ENCODE results near the gene CFHR4. TPM values are rescaled to one million over a fixed set of nuclear protein-coding genes. Genes with fewer than 3 reads are reported as not detected.
"Not testable (repeated sequence)": the region's sequence is repeated elsewhere in the genome, so short reads cannot be mapped to it uniquely, and the experiment has no call there.

The CFHR4 gene
- total RNA-seq, 1 experiment from 2014 or later = not detected

DNA sequence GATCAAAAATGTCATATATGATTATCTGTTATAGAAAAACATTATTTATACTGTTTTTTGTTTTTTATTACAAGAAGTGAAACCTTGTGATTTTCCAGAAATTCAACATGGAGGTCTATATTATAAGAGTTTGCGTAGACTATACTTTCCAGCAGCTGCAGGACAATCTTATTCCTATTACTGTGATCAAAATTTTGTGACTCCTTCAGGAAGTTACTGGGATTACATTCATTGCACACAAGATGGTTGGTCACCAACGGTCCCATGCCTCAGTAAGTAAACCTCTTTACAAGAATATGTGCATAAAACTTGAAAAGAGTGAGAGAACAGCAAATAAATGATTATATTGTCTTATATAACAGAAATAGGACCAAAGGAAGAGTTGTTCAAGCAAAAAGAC is 14.5 kb downstream of the CFHR4 start:
- H3K9me3 ChIP-seq (ENCODE audit: low read length) = no peaks in the 10 kb centered on the region
- H3K36me3 ChIP-seq (ENCODE audit: insufficient read depth, low read length) = no peaks in the 10 kb centered on the region
- no peak overlapping the region for H2AFZ ChIP-seq (ENCODE audit: low read length)
- no peak overlapping the region for H3K4me3 ChIP-seq (ENCODE audit: low read length)
- no peak overlapping the region for H3K9ac ChIP-seq (ENCODE audit: low read length)
- H3K27me3 ChIP-seq (ENCODE audit: low read length) = no peaks in the 10 kb centered on the region
- no peaks in the 10 kb centered on the region for H3K4me1 ChIP-seq (ENCODE audit: low read length)
- no peaks in the 10 kb centered on the region for H4K20me1 ChIP-seq (ENCODE audit: insufficient read depth, low read depth, low read length)
- no peak overlapping the region for H3K4me2 ChIP-seq (ENCODE audit: low read depth, low read length, poor library complexity, severe bottlenecking)
- no peak for DNase-seq
- H3K27ac ChIP-seq (ENCODE audit: low read length) = no peak overlapping the region
- no peaks in the 10 kb centered on the region for H3K79me2 ChIP-seq (ENCODE audit: low read length)
- H3K9me2 ChIP-seq (replicated peaks; ENCODE audit: insufficient read depth, low read length) = no peaks in the 10 kb centered on the region

DNA sequence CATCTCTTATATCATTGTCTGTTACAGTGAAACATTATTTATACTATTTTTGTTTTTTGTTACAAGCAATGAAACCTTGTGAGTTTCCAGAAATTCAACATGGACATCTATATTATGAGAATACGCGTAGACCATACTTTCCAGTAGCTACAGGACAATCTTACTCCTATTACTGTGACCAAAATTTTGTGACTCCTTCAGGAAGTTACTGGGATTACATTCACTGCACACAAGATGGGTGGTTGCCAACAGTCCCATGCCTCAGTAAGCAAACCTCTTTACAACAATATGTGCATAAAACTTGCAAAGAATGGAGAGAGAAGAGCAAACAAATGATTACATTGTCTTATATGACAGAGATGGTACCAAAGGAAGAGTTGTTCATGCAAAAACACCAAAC is 22.4 kb downstream of the CFHR4 start:
- DNase-seq = no peak
- Histone ChIP-seq H3K27ac (ENCODE audit: low read length) (no peak overlapping the region), H3K9me3 (ENCODE audit: low read length) (no peaks in the 10 kb centered on the region)

DNA sequence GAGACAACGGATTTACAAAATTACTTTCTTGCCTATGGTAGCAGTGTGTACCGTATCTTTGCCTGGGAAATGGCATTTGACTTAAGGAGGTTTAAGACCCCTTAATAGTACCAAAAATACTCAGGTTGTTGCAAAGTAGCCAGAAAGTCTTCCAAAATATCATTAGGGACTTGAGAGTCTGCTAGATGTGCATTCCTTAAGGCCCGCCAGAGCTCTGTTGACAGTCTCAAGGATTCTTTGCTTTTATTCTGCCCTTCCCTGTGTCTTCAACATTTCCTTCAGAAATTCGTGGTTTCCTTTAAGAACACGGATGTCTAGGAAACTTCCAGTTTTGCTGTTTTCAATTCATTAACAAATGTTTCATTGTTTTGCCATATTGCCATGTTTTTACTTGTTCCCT is 24.4 kb downstream of the CFHR4 start:
- H3K9ac ChIP-seq (ENCODE audit: low read length); H4K20me1 ChIP-seq (ENCODE audit: insufficient read depth, low read depth, low read length); H3K36me3 ChIP-seq (ENCODE audit: insufficient read depth, low read length); H3K4me1 ChIP-seq (ENCODE audit: low read length); DNase-seq; H3K9me2 ChIP-seq (replicated peaks; ENCODE audit: insufficient read depth, low read length); H2AFZ ChIP-seq (ENCODE audit: low read length); H3K9me3 ChIP-seq (ENCODE audit: low read length); H3K4me3 ChIP-seq (ENCODE audit: low read length); H3K79me2 ChIP-seq (ENCODE audit: low read length); H3K4me2 ChIP-seq (ENCODE audit: low read depth, low read length, poor library complexity, severe bottlenecking); H3K27me3 ChIP-seq (ENCODE audit: low read length); H3K27ac ChIP-seq (ENCODE audit: low read length): not testable (repeated sequence)

More for the DNA sequence above, 22.4 kb downstream of the CFHR4 start:
- H2AFZ ChIP-seq (ENCODE audit: low read length) = no peak overlapping the region
- no peaks in the 10 kb centered on the region for H4K20me1 ChIP-seq (ENCODE audit: insufficient read depth, low read depth, low read length)
- H3K9ac ChIP-seq (ENCODE audit: low read length) = no peak overlapping the region
- no peaks in the 10 kb centered on the region for H3K4me1 ChIP-seq (ENCODE audit: low read length)
- H3K4me3 ChIP-seq (ENCODE audit: low read length) = no peak overlapping the region
- no peaks in the 10 kb centered on the region for H3K79me2 ChIP-seq (ENCODE audit: low read length)
- H3K4me2 ChIP-seq (ENCODE audit: low read depth, low read length, poor library complexity, severe bottlenecking) = no peak overlapping the region
- H3K27me3 ChIP-seq (ENCODE audit: low read length) = no peaks in the 10 kb centered on the region
- no peaks in the 10 kb centered on the region for H3K9me2 ChIP-seq (replicated peaks; ENCODE audit: insufficient read depth, low read length)
- H3K36me3 ChIP-seq (ENCODE audit: insufficient read depth, low read length) = no peaks in the 10 kb centered on the region

DNA sequence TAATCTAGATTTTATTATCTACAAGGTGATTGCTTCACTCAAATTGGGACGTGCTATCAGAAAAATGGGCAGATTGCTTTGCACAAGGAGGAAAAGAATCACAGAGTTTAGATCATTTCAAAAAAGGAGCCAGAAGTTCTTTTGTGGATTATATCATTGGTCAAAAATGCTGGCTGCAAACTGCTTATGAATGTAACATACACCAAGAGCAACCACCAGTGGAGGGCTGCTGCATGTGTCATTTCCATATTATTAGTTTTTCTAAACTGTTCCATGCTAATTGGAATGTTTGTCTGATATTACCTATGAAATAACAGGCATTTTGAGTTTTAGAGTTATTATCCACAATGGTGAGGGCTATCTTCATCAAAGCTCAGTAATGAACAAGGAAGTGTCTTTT is 39.0 kb downstream of the CFHR4 start:
- not testable (repeated sequence) for H3K9me2 ChIP-seq (replicated peaks; ENCODE audit: insufficient read depth, low read length); H3K4me3 ChIP-seq (ENCODE audit: low read length)

DNA sequence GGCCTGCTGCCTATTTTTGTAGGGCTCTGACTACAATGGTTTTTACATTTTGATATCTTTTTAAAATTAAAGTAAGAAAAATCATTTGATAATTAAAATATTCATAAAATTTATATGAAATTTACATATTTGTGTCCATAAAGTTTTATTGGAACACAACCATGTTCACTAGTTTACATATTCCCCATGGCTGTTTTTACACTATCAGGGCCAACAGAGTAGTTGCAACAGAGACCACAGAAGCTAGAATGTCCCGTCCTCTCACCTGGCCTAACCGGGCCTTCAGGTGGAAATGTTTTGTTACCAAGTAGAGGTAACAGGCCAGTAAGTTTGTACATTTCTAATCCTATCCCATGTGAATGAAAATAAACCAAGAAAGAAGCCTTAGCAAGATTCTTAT is 45.0 kb downstream of the CFHR4 start:
- DNase-seq; H3K27ac ChIP-seq (ENCODE audit: low read length); H3K79me2 ChIP-seq (ENCODE audit: low read length); H3K4me3 ChIP-seq (ENCODE audit: low read length); H3K9ac ChIP-seq (ENCODE audit: low read length); H3K4me1 ChIP-seq (ENCODE audit: low read length); H3K9me2 ChIP-seq (replicated peaks; ENCODE audit: insufficient read depth, low read length); H3K9me3 ChIP-seq (ENCODE audit: low read length); H3K4me2 ChIP-seq (ENCODE audit: low read depth, low read length, poor library complexity, severe bottlenecking); H3K36me3 ChIP-seq (ENCODE audit: insufficient read depth, low read length); H2AFZ ChIP-seq (ENCODE audit: low read length); H3K27me3 ChIP-seq (ENCODE audit: low read length); H4K20me1 ChIP-seq (ENCODE audit: insufficient read depth, low read depth, low read length): not testable (repeated sequence)

More for the DNA sequence above, 39.0 kb downstream of the CFHR4 start:
- H2AFZ ChIP-seq (ENCODE audit: low read length); H3K27me3 ChIP-seq (ENCODE audit: low read length); H3K27ac ChIP-seq (ENCODE audit: low read length); DNase-seq; H3K36me3 ChIP-seq (ENCODE audit: insufficient read depth, low read length); H4K20me1 ChIP-seq (ENCODE audit: insufficient read depth, low read depth, low read length); H3K9ac ChIP-seq (ENCODE audit: low read length); H3K9me3 ChIP-seq (ENCODE audit: low read length); H3K4me1 ChIP-seq (ENCODE audit: low read length); H3K79me2 ChIP-seq (ENCODE audit: low read length); H3K4me2 ChIP-seq (ENCODE audit: low read depth, low read length, poor library complexity, severe bottlenecking): not testable (repeated sequence)

DNA sequence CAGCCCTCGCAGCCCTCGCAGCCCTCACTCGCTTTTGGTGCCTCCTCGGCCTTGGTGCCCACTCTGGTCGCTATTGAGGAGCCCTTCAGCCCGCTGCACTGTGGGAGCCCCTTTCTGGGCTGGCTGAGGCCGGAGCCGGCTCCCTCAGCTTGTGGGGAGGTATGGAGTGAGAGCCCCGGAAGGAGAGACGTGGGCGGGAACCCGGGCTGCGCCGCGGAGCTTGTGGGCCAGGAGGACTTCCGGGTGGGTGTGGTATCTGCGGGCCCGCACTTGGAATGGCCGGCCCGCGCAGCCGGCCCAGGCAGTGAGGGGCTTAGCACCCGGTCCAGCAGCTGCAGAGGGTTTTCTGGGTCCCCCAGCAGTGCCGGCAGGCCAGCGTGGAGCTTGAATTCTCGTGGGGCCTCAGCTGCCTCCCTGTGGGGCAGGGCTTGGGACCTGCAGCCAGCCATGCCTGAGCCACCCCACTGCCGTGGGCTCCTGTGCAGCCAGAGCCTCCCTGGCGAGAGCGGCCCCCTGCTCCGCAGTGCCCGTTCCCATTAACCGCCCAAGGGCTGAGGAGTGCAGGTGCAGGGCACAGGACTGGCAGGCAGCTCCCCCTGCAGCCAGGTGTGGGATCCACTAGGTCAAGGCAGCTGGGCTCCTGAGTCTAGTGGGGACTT is 45.8 kb downstream of the CFHR4 start:
- Histone ChIP-seq H3K4me1 (ENCODE audit: low read length) (no peaks in the 10 kb centered on the region), H3K9me2 (replicated peaks; ENCODE audit: insufficient read depth, low read length) (no peaks in the 10 kb centered on the region), H3K79me2 (ENCODE audit: low read length) (no peaks in the 10 kb centered on the region), H3K9me3 (ENCODE audit: low read length) (no peaks in the 10 kb centered on the region), H3K27ac (ENCODE audit: low read length) (no peak overlapping the region), H3K4me3 (ENCODE audit: low read length) (no peak overlapping the region), H4K20me1 (ENCODE audit: insufficient read depth, low read depth, low read length) (no peaks in the 10 kb centered on the region), H2AFZ (ENCODE audit: low read length) (no peak overlapping the region), H3K27me3 (ENCODE audit: low read length) (no peaks in the 10 kb centered on the region), H3K9ac (ENCODE audit: low read length) (no peak overlapping the region), H3K36me3 (ENCODE audit: insufficient read depth, low read length) (no peaks in the 10 kb centered on the region), H3K4me2 (ENCODE audit: low read depth, low read length, poor library complexity, severe bottlenecking) (no peak overlapping the region)
- peak; percentile 42 for DNase-seq

DNA sequence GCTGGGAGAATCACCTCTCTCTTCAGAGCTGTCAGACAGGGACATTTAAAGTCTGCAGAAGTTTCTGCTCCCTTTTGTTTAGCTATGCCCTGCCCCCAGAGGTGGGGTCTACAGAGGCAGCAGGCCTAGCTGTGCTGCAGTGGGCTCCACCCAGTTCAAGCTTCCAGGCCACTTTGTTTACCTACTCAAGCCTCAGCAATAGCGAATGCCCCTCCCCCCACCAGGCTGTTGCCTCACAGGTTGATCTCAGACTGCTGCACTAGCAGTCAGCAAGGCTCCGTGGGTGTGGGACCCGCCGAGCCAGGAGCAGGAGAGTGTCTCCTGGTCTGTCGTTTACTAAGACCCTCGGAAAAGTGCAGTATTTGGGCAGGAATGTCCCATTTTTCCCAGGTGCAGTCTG is 53.6 kb downstream of the CFHR4 start:
- not testable (repeated sequence) for H2AFZ ChIP-seq (ENCODE audit: low read length); H3K9ac ChIP-seq (ENCODE audit: low read length); H3K9me3 ChIP-seq (ENCODE audit: low read length); H3K4me2 ChIP-seq (ENCODE audit: low read depth, low read length, poor library complexity, severe bottlenecking); H3K4me3 ChIP-seq (ENCODE audit: low read length); H3K36me3 ChIP-seq (ENCODE audit: insufficient read depth, low read length); H3K27ac ChIP-seq (ENCODE audit: low read length); H3K9me2 ChIP-seq (replicated peaks; ENCODE audit: insufficient read depth, low read length); DNase-seq; H3K79me2 ChIP-seq (ENCODE audit: low read length); H3K27me3 ChIP-seq (ENCODE audit: low read length); H3K4me1 ChIP-seq (ENCODE audit: low read length); H4K20me1 ChIP-seq (ENCODE audit: insufficient read depth, low read depth, low read length)

DNA sequence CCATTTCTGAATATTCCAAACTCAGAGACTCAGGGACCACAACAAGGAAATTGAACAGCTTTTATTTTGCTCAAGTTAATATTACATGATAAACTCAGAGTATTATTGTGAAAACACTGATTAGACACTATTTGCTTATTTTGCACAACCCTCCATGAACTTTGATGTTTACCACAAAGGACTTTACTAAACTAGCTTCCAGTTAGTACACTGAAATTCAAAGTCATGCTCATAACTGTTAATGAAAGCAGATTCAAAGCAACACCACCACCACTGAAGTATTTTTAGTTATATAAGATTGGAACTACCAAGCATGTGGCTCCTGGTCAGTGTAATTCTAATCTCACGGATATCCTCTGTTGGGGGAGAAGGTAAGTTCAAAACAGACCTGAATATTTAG is 55.7 kb downstream of the CFHR4 start, which contains the start of gene CFHR2:
Gene CFHR2, plus strand, starts transcription at position 171 of the 400 bp plus-strand sequence. Its CDS starts 143 bp downstream, at position 314.
- not testable (repeated sequence) for H2AFZ ChIP-seq (ENCODE audit: low read length); H4K20me1 ChIP-seq (ENCODE audit: insufficient read depth, low read depth, low read length); H3K4me3 ChIP-seq (ENCODE audit: low read length); H3K36me3 ChIP-seq (ENCODE audit: insufficient read depth, low read length); H3K27me3 ChIP-seq (ENCODE audit: low read length); DNase-seq; H3K4me2 ChIP-seq (ENCODE audit: low read depth, low read length, poor library complexity, severe bottlenecking); H3K4me1 ChIP-seq (ENCODE audit: low read length); H3K27ac ChIP-seq (ENCODE audit: low read length); H3K9me3 ChIP-seq (ENCODE audit: low read length); H3K9me2 ChIP-seq (replicated peaks; ENCODE audit: insufficient read depth, low read length); H3K79me2 ChIP-seq (ENCODE audit: low read length); H3K9ac ChIP-seq (ENCODE audit: low read length)

All from Karpas-422 (cell line).